IPS-18a (cell line): Measurements from ENCODE around the gene CLDN17.

Experiments
- H3K27ac ChIP-seq: one replicate; pipeline ENCODE4 v1.5.1; 2013; ENCODE audit warnings: low read length
- H3K27me3 ChIP-seq: one replicate; pipeline ENCODE4 v1.6.1; 2013; ENCODE audit warnings: mild to moderate bottlenecking, low read length; ENCODE audit not compliant: control insufficient read depth, insufficient read depth
- H3K36me3 ChIP-seq: one replicate; pipeline ENCODE4 v1.6.1; 2013; ENCODE audit warnings: low read depth, low read length; ENCODE audit not compliant: control insufficient read depth
- H3K4me1 ChIP-seq: one replicate; pipeline ENCODE4 v1.6.1; 2013; ENCODE audit warnings: low read depth, low read length; ENCODE audit not compliant: control insufficient read depth
- H3K4me3 ChIP-seq: one replicate; pipeline ENCODE4 v1.5.1; 2013; ENCODE audit warnings: low read length
- H3K9ac ChIP-seq: one replicate; pipeline ENCODE4 v1.6.1; 2013; ENCODE audit warnings: mild to moderate bottlenecking, low read length, moderate library complexity
- H3K9me3 ChIP-seq: one replicate; pipeline ENCODE4 v1.6.1; 2013; ENCODE audit warnings: low read depth, low read length; ENCODE audit not compliant: control insufficient read depth

CLDN17 gene, protein sequence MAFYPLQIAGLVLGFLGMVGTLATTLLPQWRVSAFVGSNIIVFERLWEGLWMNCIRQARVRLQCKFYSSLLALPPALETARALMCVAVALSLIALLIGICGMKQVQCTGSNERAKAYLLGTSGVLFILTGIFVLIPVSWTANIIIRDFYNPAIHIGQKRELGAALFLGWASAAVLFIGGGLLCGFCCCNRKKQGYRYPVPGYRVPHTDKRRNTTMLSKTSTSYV

DNA sequence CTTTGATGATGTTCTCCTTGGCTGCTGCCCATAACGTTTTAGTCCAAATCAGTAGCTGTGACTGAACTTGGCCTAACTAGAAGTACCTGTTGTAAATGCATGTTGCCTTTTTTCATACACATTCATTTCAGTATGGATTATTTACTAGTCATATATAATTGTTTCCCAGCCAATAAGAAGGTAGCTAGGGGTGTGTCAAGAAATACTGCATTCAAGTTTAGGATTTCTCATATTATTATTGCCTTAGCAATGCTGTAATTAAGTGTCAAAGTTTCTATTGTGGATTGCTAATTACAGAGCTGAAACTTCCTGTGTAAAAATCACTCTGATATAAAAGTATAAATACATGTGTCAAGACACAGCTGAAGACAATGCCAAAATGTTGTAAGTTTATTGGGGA is at the start of gene CLDN17:
CLDN17 (minus strand) TSS at position 101 of the 400 bp plus-strand sequence. CDS start 188 bp downstream, outside the sequence.
- Histone ChIP-seq H3K4me1 (peaks cover 4% of the 10 kb centered on the region), H3K9ac (no peak within 1 kb of the TSS)

DNA sequence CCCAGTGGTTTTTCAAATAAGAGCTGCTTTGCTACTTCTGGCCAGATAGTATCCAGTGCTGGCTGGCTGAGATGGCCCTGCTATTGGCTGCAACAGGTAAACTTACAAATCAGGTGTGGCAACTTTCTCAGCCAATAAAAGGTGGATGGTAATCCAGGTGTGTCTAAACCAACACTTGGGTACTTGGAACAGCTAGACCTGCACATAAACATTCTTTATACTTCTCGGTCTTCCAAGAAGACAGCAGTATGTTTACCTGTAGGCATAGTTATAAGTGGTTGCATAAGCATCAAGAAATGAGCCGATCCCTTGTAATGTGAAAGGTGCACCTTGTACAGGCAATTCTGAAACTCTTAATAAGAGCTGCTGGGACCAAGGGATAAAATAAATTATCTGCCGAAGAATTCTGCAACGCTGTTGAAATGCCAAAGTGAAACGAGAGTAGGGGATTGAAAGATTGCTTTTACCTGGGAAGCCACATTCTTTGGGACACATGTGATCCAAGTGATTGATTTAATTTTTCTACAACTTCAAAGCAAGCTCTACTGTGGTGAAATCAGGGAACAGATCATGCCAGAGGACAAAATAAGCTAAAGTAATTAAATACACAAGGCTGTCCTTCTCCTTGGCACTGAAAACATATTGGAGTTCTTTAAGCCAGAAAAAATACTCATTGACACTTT is 49.6 kb upstream of the CLDN17 start, which contains the start of gene CLDN8:
CLDN8 (minus strand) TSS at position 57 of the 683 bp plus-strand sequence. CDS start 172 bp downstream, outside the sequence.
- Histone ChIP-seq H3K4me3 (no peak within 1 kb of the TSS), H3K9me3 (no peaks in the 10 kb centered on the region), H3K27ac (no peak within 1 kb of the TSS), H3K4me1 (no peaks in the 10 kb centered on the region), H3K36me3 (no peaks in the 10 kb centered on the region), H3K9ac (no peak within 1 kb of the TSS), H3K27me3 (no peaks in the 10 kb centered on the region)

More for the DNA sequence above, at the start of gene CLDN17:
- no peaks in the 10 kb centered on the region for H3K27me3 ChIP-seq
- H3K27ac ChIP-seq, result no peak within 1 kb of the TSS
- no peaks in the 10 kb centered on the region for H3K36me3 ChIP-seq
- no peaks in the 10 kb centered on the region for H3K9me3 ChIP-seq
- H3K4me3 ChIP-seq, result no peak within 1 kb of the TSS

DNA sequence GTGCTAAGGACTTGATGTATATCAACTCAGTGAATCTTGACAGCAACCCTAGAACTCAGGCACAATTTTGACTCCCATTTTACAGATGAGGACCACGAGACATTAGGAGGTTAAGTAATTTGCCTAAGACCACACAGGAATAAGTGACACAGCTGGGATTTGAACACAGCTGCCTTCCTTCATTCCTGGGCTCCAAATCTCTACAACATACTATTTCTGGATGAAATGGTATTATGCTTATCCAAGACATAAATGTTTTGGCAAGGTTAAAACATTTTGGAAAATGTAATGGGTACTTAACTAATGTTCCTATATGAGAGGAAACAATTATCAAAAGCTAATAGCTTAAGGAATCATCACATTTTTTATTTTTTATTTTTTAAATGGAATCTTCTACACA is 44.5 kb upstream of the CLDN17 start:
- Histone ChIP-seq H3K9ac (no peak overlapping the region), H3K4me3 (no peak overlapping the region), H3K9me3 (no peaks in the 10 kb centered on the region), H3K4me1 (peaks cover 8% of the 10 kb centered on the region), H3K36me3 (no peaks in the 10 kb centered on the region), H3K27me3 (no peaks in the 10 kb centered on the region), H3K27ac (no peak overlapping the region)

DNA sequence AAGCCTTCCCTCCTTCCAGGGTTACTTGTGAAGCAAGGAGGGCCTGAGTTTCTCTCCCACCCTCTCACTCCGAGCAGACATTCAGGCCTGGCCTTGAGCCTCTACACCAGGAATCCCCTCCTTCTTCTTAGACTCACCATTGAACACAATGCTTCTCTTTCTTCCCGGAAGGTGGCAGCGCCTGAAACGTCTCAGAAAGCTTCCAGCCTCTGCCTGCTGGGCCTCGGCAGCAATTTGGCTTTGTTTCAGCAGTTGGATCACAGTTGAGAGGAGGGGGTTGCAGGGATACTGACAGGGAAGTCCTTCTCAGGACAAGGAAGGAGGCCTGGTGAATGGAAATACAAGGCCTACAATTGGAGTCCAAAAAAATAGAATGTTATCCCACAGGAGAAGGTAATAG is 43.0 kb upstream of the CLDN17 start:
- H3K27me3 ChIP-seq, result no peaks in the 10 kb centered on the region
- no peaks in the 10 kb centered on the region for H3K9me3 ChIP-seq
- no peak overlapping the region for H3K27ac ChIP-seq
- no peak overlapping the region for H3K9ac ChIP-seq
- no peaks in the 10 kb centered on the region for H3K36me3 ChIP-seq
- peaks cover 8% of the 10 kb centered on the region for H3K4me1 ChIP-seq
- no peak overlapping the region for H3K4me3 ChIP-seq

DNA sequence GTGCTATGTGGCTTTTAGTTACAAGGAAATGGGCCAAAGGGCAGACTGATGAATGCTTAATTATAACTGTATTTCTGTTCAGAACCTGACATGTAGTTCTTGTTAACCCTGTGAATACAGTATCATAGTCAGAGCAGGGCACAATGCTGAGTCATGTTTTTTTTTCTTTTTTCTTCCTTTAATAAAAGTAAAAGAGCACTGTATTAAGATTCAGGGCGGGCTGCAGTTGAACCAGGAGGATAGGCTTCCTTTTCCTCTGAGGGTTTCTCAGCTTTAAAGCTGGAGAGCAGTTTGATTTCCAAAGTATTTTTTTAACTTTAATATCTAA is 40.6 kb upstream of the CLDN17 start:
- Histone ChIP-seq H3K36me3 (no peaks in the 10 kb centered on the region), H3K4me3 (no peak overlapping the region), H3K9me3 (no peaks in the 10 kb centered on the region), H3K27ac (no peak overlapping the region), H3K9ac (no peak overlapping the region), H3K27me3 (no peaks in the 10 kb centered on the region), H3K4me1 (peaks cover 8% of the 10 kb centered on the region)

DNA sequence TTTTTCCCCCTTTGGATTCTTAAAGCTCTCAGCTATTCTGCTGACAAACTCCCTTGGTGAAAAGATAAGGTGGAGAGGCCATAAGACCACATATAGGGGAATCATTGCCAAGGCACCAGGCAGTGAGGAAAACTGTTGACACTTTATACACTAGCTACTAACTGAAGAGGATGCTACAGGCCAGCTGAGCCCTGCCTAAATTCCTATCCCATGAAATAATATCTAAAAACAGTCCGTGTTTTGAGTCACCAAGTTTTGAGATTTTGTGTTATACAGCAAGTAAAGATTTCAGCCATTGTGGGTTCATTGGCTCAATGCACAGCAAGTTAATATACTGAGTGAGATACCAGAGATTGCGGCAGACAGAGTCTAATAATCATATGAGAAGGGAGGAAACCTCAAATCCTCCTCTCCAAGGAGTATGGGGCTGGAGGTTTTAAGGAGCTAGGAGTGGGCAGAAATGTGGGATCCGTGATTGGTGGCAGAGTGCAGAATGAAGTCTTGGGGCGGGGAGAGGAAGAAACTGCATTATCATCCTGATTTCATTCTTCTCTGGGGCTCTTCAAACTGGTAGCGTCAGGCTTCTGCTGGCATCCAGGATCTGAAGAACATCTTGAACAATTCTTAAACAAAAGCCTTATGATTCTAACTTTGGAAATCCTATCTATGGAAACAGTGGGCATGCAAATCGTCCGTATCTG is 40.1 kb upstream of the CLDN17 start:
- no peaks in the 10 kb centered on the region for H3K27me3 ChIP-seq
- peaks cover 8% of the 10 kb centered on the region for H3K4me1 ChIP-seq
- H3K36me3 ChIP-seq, result no peaks in the 10 kb centered on the region
- H3K9ac ChIP-seq, result no peak overlapping the region
- no peak overlapping the region for H3K4me3 ChIP-seq
- H3K27ac ChIP-seq, result no peak overlapping the region
- H3K9me3 ChIP-seq, result no peaks in the 10 kb centered on the region

DNA sequence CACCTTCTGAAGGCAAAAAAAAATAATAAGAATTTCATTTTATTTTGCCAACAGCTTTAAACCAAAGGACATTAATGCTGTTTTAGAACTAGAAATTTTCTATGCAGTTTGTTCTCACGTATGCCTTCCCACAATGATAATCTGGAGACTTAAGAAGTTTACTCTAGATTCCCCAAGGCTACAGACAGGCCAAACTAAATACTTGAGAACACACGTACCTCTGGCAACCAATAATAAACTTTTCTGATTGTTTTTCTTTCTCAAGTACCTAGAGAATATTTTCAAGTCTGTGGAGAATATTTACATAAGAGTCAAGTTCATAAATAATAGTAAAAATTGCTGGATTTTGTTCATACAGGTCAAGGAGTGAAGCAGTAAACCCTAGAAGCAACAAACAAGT is 33.4 kb upstream of the CLDN17 start:
- H3K27me3 ChIP-seq, result no peaks in the 10 kb centered on the region
- H3K36me3 ChIP-seq, result no peaks in the 10 kb centered on the region
- no peak overlapping the region for H3K27ac ChIP-seq
- no peaks in the 10 kb centered on the region for H3K4me1 ChIP-seq
- no peak overlapping the region for H3K4me3 ChIP-seq
- no peaks in the 10 kb centered on the region for H3K9me3 ChIP-seq
- H3K9ac ChIP-seq, result no peak overlapping the region

DNA sequence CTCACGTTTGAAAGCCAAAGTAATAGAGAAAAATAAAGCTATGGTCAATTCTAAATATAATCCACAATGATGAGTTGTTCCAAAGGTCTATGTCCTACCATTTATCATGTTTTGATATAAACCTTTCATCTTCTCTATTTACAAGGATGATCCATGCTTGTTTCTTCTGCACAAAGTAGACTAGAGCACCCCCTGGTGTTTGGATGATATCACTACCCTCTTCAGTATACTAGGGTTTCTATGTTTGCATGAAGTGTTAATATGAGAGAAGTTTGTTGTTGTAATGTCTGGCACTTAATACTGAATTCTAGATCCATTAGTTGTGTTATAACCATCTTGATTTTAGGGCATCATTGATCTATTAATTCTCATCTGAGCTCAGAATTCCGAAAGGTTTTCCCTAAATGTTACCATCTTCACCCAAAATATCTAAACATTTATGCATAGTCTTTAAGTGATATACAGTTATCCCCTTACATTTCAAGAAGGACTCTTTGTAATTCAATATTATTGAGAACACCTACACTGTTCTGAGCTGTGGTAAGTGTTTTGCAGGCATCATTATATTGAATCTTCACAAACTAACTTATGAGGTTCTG is 28.2 kb upstream of the CLDN17 start:
- Histone ChIP-seq H3K9ac (no peak overlapping the region), H3K4me3 (no peak overlapping the region), H3K9me3 (no peaks in the 10 kb centered on the region), H3K27ac (no peak overlapping the region), H3K36me3 (no peaks in the 10 kb centered on the region), H3K4me1 (no peaks in the 10 kb centered on the region), H3K27me3 (no peaks in the 10 kb centered on the region)

DNA sequence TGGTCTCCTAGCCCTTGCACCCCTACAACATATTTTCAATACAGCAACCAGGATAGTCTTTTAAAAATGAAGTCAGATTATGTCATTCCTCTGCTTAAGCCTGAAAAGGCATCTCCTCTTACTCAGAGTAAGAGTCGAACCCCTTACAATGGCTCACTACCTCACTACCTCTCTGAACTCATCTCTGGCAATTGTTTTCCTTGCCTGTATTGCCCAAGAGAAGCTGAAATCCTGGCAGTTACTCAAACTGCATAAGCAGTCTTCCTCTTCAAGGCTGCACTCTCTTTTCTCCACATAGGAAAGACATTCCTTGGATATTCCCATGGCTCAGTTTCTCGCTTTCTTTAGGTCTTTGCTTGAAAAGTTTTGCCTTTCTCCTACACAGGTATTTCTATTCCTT is 26.6 kb upstream of the CLDN17 start:
- H3K9ac ChIP-seq, result no peak overlapping the region
- H3K9me3 ChIP-seq, result no peaks in the 10 kb centered on the region
- no peaks in the 10 kb centered on the region for H3K4me1 ChIP-seq
- no peaks in the 10 kb centered on the region for H3K36me3 ChIP-seq
- H3K27me3 ChIP-seq, result no peaks in the 10 kb centered on the region
- H3K4me3 ChIP-seq, result no peak overlapping the region
- no peak overlapping the region for H3K27ac ChIP-seq

DNA sequence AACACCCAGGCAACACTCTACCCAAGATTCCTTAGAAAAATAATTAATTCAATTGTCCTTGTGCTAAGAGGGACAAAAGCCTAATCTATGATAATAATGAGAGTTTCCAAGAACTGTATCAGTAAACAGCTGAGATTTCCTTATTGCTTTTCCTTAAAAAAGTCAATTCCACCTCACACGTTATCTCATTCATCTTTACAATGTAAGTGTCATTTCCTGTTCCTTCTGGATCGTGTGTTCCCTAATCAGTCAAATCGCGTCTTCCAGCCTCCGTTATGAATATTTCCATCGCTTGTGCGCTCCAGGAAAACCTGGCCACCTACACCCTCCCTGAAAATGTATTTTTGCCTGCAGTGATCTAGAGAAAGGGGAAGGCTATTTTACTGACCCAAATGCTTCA is 23.9 kb upstream of the CLDN17 start:
- H3K9ac ChIP-seq, result no peak overlapping the region
- no peaks in the 10 kb centered on the region for H3K9me3 ChIP-seq
- no peaks in the 10 kb centered on the region for H3K4me1 ChIP-seq
- H3K36me3 ChIP-seq, result no peaks in the 10 kb centered on the region
- H3K27ac ChIP-seq, result no peak overlapping the region
- H3K27me3 ChIP-seq, result no peaks in the 10 kb centered on the region
- H3K4me3 ChIP-seq, result no peak overlapping the region

DNA sequence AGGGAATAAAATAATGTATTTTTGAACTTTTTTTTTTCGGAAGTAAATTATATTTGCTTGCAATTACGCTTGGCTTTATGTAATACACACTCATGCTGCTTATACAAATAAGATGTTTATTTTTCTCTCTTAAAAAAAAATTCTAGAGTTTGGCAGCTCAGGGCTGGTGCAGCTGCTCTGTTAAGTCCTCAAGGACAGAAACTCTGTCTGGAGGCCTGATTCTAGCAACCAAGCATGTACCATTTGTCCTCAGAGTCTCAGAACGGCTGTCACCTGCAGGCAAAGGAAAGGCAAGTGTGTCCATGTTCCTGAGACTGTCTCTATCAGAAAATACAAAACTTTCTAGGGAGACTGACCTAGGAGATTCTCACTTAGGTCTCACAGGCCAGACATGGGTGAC is 23.2 kb upstream of the CLDN17 start:
- H3K27me3 ChIP-seq, result no peaks in the 10 kb centered on the region
- H3K4me1 ChIP-seq, result no peaks in the 10 kb centered on the region
- no peak overlapping the region for H3K9ac ChIP-seq
- H3K36me3 ChIP-seq, result no peaks in the 10 kb centered on the region
- no peak overlapping the region for H3K27ac ChIP-seq
- H3K4me3 ChIP-seq, result no peak overlapping the region
- no peaks in the 10 kb centered on the region for H3K9me3 ChIP-seq
